GM21619 (cell line): Measurements from ENCODE around the gene CHTF18.

ENCODE experiments used
- ATAC-seq: cut with Tn5 transposase; IDR thresholded peaks from one replicate; pipeline ENCODE4 v1.9.1; 2021; ENCODE audit not compliant: unreplicated experiment

Gene CHTF18

GRCh38 chr16:790086-790485 is 1.7 kb downstream of the CHTF18 start:
- no peak for ATAC-seq

GRCh38 chr16:791131-791530 is 2.7 kb downstream of the CHTF18 start:
- no peak for ATAC-seq

- no peak for ATAC-seq
Measured at GRCh38 chr16:792221-792995, 4.0 kb downstream of the CHTF18 start.

- no peak for ATAC-seq
Measured at GRCh38 chr16:793414-793813, 5.0 kb downstream of the CHTF18 start.

GRCh38 chr16:794091-794822 is 5.8 kb downstream of the CHTF18 start:
- ATAC-seq: no peak

- no peak for ATAC-seq
Measured at GRCh38 chr16:794853-795466, 6.5 kb downstream of the CHTF18 start.

GRCh38 chr16:795580-796229 is 7.3 kb downstream of the CHTF18 start:
- ATAC-seq: no peak

- no peak for ATAC-seq
Measured at GRCh38 chr16:796296-797119, 8.1 kb downstream of the CHTF18 start.

GRCh38 chr16:797120-797420 is 8.7 kb downstream of the CHTF18 start:
- no peak for ATAC-seq

- ATAC-seq: no peak
Measured at GRCh38 chr16:797686-798085, 9.3 kb downstream of the CHTF18 start.

- ATAC-seq: no peak
Measured at GRCh38 chr16:798666-799065, 10.2 kb downstream of the CHTF18 start.

- ATAC-seq: no peak
Measured at GRCh38 chr16:799111-799947, 10.9 kb downstream of the CHTF18 start.

GRCh38 chr16:799948-800833 is 11.8 kb downstream of the CHTF18 start, which contains the start of gene GNG13:
Gene GNG13 (minus strand): TSS chr16:800734. CDS start chr16:799077, 1,657 bp downstream.
- no peak for ATAC-seq

- ATAC-seq: no peak
Measured at GRCh38 chr16:800834-801511, 12.6 kb downstream of the CHTF18 start.

- no peak for ATAC-seq
Measured at GRCh38 chr16:801584-802363, 13.4 kb downstream of the CHTF18 start.

GRCh38 chr16:802461-802860 is 14.0 kb downstream of the CHTF18 start:
- ATAC-seq: no peak

- ATAC-seq: no peak
Measured at GRCh38 chr16:802914-803753, 14.7 kb downstream of the CHTF18 start.
